NCI-H510A (cell line): ENCODE results near the gene AVPR1B.
"Not testable (repeated sequence)": the region's sequence is repeated elsewhere in the genome, so short reads cannot be mapped to it uniquely, and the experiment has no call there.

Experiments
- DNase-seq: peaks from one replicate; lab custom pipeline; 2025; lab: John Stamatoyannopoulos, UW

Gene AVPR1B

DNA sequence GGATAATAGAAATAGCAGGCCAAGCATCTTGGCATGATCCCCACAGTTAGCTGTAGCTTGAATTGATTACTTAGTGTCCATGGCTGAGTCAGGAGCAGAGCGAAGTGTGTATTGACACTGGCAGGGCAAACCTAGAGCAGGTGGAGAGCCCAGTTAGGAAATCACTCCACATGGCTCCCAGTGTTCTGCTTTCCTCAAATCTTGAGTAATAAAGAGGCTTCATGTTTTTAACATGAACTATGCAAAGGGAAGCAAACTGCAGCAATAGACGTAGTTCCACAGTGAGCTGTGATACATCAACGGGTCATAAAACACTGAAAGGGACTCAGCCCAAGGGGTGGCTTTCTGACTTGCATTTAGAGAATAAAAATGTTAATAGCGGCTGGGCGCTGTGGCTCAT lies 35.3 kb downstream of the AVPR1B start:
- DNase-seq: no peak

DNA sequence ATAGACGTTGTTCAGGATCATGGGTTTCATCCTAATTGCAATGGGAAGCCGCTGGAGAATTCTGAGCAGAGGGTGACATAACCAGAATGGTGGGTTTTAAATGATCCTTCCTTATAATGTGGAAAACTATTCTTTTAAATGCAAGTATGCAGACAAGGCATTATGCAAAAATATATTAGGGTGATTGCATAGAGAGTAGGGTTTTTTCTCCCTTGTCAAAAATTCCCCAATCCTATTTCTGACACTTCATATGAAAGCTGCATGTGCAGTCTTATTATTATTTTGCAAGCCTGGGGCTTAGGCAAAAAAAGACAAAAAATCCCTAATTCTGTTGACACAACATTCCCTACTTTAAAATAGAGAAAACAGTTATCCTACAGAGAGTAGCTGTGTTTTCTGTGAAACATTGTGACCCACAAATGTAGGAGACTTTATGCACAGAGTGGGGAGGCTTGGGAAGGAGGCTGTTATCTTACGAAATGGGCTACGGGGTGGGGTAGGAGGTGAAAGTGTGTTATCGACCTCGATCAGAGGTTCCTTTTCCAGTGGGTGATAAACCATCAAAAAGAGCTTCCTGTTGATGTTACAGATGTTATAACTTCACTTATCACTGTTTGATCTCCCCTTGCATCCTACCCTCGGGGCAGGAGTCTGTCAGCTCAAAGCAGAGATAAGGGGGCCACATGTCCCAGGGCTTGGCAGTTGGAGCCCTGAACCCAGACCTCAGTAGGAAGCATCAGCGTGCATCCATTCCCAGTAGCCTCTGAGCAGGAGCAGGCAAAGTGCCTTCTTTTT lies 37.0 kb downstream of the AVPR1B start:
- no peak for DNase-seq

DNA sequence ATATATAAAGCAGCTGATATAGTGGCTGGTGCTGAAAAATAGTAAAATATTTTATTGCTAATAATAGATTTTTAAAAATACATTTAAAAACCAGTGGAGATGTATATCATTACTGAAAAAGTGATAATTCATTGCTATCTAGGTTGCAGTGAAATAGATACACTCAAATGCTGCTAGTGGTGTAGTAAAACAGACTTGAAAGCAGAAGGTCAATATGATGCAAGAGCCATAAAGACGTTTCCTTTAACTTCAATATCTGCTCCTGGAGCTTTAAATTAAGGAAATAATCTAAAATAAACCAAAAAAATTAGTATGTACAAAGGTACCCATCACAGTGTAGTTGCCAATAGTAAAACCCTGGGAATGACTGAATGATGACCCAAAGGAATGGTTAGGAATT lies 38.1 kb downstream of the AVPR1B start:
- DNase-seq: no peak

DNA sequence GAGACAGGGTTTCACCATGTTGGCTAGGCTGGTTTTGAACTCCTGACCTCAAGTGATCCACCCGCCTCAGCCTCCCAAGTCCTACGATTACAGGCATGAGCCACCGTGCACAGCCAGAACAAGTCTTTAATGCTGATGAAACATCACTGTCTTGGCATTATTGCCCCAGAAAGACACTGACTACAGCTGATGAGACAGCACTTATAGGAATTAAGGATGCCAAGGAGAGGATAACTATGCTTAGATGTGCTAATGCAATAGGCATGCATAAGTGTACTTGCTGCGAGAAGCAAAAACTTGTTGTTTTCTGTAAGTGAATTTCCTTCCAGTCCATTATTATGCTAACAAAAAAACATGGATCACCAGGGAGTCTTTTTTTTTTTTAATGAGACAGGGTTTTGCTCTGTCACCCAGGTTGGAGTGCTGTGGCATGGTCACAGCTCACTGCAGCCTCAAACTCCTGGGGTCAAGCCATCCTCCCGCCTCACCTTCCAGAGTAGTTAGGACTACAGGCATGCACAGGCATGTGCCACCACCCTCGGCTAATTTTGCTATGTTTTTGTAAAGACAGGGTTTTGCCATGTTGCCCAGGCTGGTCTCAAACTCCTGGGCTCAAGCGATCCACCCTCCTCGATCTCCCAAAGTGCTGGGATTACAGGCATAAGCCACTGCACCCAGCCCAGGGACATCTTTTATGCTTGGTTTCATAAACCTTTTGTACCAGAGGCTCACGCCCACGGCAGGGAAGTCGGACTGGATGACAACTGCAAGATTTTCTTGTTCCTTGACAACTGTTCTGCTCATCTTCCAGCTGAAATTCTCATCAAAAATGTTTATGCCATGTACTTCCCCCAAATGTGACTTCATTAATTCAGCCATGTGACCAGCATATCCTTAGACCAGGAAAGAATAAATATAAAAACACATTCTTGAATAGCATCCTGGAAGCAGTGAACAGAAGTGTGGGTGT lies 41.1 kb downstream of the AVPR1B start:
- no peak for DNase-seq

DNA sequence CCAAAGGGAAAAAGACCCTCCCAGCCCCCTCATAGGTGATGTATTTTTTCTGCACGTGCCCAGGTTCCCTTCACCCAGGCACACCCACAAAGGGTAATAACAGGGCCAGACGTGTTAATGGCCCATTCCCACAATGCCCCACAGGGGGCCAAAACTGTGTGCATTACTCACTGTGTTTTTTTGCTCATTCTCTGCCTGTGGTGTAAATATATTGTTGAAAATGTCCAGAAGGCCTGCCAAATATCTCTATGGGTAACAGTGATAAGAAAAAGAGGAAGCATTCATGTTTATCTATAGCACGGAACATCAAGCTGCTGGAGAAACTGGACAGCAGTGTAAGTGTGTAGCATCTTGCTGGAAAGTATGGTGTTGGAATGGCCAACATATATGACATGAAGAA lies 42.3 kb downstream of the AVPR1B start:
- DNase-seq: no peak

DNA sequence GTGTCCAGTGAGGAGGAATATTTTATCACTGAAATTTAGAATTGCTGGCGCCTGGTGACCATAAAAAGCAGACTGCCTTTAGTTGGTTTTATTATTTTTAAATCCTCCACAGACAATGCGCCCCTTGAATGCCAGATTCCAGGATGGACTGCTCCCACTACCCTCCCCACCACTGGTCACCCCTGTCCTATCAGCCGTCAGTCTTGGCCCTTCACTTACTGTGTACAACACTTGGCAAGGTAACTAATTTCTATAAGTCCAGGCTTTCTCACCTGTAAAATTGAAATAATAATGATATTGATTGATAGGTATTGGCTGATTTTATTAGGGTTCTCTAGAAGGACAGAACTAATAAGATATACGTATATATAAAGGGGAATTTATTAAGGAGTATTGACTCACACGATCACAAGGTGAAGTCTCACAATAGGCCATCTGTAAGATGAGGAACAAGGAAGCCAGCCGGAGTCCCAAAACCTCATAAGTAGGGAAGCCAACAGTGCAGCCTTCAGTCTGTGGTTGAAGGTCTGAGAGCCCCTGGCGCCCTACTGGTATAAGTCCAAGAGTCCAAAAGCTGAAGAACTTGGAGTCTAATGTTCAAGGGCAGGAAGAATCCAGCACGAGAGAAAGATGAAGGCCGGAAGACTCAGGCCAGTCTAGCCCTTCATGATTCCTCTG lies 46.4 kb downstream of the AVPR1B start:
- DNase-seq: no peak

DNA sequence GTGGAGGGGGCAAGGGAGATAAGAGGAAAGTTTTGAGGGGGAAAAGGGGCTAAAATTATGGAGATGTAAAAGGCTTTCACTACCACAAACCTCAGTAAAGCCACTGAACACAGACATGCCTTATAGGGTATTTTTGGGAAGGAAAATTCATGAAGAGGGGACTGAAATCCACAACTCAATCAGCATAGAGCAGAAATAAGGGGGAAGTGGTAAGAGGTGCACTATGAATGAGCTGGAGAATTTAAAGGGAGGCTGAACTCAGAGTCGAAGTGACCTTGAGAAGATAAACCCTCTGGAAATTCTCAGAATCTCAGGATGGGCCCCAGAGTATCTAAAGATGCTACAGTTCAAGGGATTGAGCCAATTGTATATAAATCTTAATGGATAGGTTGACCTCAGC lies 48.9 kb downstream of the AVPR1B start:
- DNase-seq: no peak

DNA sequence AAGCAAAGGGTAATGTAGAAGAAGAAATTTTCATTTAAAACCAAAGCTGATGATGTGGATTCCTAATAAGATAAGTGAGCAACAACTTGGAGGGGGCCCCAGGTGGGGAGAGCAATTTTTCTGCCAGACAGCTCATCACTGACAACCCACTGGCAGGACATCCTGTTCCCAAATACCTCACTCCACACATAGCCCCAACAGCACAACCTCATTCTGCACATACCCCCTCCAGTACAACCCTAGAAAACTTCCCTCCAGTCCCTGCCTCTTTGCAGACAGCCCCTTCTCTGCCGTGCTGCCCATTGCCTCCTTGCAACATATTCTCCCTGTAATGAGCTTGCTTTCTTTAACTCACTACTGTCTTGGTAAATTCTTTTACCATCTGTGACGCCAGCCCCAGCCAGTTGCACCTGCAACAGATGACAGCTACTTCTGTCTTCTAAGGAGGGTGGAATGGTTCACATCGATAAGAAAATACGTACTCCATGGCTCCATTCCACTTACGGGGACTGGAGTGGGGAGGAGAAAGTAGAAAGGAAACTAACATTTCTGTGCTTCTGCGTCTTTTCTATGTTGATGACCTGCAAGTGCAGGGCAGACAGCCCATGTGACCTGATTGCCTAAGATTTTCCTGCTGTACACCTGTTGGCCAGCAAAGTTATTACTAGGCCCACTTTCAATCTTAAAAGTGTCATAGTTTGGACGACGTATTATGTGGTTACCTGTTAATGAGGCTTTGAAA lies 49.5 kb downstream of the AVPR1B start:
- no peak for DNase-seq

DNA sequence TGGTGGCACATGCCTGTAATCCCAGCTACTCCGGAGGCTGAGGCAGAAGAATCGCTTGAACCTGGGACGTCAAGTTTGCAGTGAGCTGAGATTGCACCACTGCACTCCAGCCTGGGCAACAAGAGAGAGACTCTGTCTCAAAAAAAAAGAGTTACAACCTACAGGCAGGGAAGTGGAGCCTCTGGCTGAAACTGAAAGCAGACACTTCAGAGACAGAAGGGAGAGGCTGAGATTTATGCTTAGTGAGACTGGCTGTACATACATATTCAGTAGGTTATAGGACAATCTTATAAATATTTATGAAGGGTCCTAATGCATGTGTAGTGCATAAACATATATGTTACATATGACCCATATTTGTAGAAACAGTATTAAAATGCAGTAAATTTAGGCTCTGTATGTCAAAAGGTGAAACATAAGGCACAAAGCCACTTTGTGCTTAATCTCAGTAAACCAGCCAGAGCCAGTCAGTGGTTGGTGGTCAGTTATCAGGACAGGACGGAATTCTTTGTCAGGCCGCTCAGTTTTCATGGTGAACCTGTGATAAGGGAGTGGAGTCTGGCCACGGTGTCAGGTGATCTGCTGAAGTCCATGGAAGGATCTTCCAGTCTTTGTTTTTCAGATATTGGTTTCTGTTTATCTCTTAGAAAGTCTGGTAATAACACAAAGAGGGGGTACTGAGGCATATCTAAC lies 50.6 kb downstream of the AVPR1B start:
- DNase-seq: no peak

DNA sequence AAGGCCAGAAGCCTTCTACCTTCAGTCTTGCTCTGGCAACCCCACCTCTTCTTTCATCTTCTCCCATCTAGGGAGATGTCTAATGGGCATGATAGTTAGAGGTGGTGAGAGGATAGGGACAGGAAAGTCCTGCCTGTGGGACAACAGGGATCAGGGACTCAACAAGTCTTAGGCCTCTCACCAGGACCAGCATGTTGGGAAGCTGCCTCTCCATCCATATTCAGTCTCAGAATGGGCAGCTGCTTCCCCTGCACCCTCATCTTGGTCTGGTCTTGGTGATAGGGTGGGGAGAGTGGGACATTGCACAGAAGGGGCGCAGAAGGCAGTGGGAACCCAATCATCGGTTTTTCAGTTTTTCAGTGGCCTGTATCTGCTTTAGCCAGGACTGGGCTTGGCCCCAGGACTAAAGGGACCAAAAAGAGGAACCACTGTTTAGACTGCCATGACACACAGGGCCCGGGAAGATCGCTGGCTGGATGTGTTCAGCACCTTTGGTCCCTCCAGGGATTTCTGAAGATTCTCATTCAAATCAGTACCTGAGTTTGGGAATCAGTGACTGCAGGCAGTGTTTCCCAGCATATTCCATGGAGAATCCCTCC lies 51.5 kb downstream of the AVPR1B start:
- DNase-seq: no peak

DNA sequence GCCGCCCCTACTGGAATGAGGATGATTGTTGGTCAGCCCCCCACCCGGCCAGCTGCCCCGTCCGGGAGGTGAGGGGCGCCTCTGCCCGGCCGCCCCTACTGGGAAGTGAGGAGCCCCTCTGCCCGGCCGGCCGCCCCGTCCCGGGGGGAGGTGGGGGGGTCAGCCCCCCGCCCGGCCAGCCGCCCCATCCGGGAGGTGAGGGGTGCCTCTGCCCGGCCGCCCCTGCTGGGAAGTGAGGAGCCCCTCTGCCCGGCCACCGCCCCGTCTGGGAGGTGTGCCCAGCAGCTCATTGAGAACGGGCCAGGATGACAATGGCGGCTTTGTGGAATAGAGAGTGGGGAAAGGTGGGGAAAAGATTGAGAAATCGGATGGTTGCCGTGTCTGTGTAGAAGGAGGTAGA lies 52.7 kb downstream of the AVPR1B start:
- not testable (repeated sequence) for DNase-seq

DNA sequence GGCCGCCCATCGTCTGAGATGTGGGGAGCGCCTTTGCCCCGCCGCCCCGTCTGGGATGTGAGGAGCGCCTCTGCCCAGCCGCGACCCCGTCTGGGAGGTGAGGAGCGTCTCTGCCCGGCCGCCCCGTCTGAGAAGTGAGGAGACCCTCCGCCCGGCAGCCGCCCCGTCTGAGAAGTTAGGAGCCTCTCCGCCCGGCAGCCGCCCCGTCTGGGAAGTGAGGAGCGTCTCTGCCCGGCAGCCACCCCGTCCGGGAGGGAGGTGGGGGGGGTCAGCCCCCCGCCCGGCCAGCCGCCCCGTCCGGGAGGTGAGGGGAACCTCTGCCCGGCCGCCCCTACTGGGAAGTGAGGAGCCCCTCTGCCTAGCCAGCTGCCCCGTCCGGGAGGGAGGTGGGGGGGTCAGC lies 53.2 kb downstream of the AVPR1B start:
- not testable (repeated sequence) for DNase-seq

DNA sequence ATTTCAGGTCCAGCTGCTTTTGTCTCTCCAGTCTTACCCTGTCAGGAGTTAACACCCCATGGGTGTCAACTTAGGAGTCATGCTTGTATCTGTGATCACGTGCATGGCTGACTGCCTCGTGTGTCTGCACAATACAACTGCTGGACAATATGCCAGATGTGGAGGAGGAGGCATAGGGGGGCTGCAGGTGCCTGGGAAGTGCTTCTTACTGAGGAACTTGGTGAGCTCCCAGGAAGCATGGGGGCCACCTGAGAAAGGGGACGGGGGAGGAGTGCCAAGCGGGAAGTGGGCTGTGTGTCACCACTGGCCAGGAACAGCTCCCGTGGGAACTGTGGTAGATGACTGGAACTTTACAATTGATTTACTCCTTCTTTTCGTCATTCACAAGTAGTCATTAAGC lies 54.7 kb downstream of the AVPR1B start:
- no peak for DNase-seq

DNA sequence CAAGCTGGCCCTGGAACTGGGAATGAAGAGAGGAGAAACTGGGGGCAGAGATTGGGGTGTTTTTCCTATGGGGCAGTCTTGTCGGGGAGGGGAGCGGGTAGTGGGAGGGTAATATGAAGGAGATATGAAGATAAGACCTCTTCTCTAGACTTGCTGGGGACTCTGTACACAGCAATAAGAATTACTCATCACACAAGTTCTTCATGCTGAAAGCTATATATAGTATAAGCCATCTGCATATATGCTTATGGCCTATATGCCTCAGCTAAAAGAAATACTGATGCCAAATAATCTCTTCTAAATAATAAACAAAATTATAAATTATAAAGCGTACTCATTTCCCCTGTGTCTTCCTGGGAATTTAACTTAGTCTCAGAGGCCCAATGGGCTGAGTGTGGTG lies 56.3 kb downstream of the AVPR1B start:
- DNase-seq: no peak
